ENCODE data around the gene ZNF32. TPM values are rescaled to one million over a fixed set of nuclear protein-coding genes. Genes with fewer than 3 reads are reported as not detected.
A peak's percentile ranks its signal among the peaks of the same experiment; 100 is the strongest.

ZNF32 gene
- total RNA-seq, 2 experiments from 2014 or later = 16.5 to 18.0 TPM

DNA sequence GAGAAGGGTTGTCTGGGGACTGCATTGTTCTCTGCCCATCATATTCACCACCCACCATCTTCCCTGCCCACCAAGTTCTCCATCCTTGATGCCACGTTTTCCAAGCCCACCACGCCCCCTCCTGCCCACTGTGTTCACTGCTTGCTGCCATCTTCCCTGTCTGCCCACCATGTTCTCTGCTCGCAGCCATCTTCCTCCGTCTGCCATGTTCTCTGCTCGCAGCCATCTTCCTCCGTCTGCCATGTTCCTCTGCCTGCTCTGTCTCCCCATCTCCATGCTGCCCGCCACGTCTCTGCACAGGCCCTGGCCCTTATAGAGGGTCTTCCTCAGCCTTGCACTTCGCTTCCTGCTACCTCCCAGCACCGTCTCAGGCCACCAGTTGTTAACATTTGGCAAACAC, 30.0 kb upstream of the ZNF32 start:
- ChIA-PET CTCF (no interaction called here), POLR2A (no interaction called here)
- H3K4me1 Mint-ChIP-seq (ENCODE audit: low read depth) = no peaks in the 10 kb centered on the region
- DNase-seq (no peak), ATAC-seq (no peak)
- no peaks in the 10 kb centered on the region for H3K9me3 Mint-ChIP-seq (ENCODE audit: insufficient read depth)
- no peaks in the 10 kb centered on the region for H3K36me3 Mint-ChIP-seq (ENCODE audit: low read depth)
- H3K27ac Mint-ChIP-seq = no peak overlapping the region
- no peak overlapping the region for H3K4me3 Mint-ChIP-seq
- peaks cover 27% of the 10 kb centered on the region for H3K27me3 Mint-ChIP-seq (ENCODE audit: low read depth)

DNA sequence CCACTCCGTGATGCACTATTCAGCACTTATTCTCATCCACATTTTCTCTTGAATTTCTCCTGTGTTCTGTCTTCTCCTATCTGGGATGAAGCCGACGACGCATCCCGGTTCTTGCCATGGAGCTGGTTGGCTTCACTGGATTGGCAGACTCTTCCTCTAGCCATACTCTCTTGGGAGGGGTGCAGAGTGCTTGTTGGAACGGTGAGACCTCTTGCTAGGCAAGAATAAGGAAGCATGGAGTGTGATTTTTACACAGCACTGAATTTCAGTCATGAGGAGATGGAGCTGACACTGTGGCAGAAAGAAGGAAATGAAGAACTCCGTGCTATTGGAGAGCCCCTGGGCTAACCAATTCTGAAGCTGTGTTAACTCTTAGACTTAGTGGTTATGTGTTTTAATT, 28.2 kb upstream of the ZNF32 start:
- Mint-ChIP-seq H3K9me3 (ENCODE audit: insufficient read depth) (no peaks in the 10 kb centered on the region), H3K4me3 (no peak overlapping the region), H3K27ac (no peak overlapping the region), H3K27me3 (ENCODE audit: low read depth) (peaks cover 20% of the 10 kb centered on the region), H3K4me1 (ENCODE audit: low read depth) (no peaks in the 10 kb centered on the region), H3K36me3 (ENCODE audit: low read depth) (no peaks in the 10 kb centered on the region)
- ChIA-PET CTCF (interaction anchor here (1.0 kb wide), 2 partner anchors 9 to 13 kb away, joined by 3 to 4 read pairs; no protein-coding TSS in a partner anchor), POLR2A (no interaction called here)
- DNase-seq (no peak), ATAC-seq (no peak)

DNA sequence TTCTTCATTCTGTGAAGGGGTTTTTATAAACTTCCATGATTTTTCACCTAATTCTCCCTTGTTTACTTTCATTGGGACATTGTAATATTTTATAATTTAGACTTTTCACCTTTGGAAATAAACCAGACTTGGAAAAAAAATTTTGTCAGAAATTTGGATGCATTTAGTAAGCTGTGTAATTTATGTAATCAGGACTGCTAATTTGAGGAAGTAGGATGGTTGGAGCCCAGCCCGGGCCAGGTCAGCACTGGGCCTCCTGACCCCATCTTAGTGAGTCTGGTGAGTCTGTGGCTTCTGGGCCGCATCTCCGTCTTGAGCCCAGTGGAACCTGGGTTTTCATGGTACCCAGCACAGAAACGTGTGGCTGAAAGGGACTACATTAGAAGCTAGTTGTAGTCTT, 27.6 kb upstream of the ZNF32 start:
- ChIA-PET POLR2A (no interaction called here), CTCF (interaction anchor here (1.0 kb wide), 2 partner anchors 9 to 14 kb away, joined by 3 to 4 read pairs; no protein-coding TSS in a partner anchor)
- Mint-ChIP-seq H3K4me1 (ENCODE audit: low read depth) (no peaks in the 10 kb centered on the region), H3K9me3 (ENCODE audit: insufficient read depth) (no peaks in the 10 kb centered on the region), H3K36me3 (ENCODE audit: low read depth) (no peaks in the 10 kb centered on the region), H3K4me3 (no peak overlapping the region), H3K27ac (no peak overlapping the region), H3K27me3 (ENCODE audit: low read depth) (peaks cover 22% of the 10 kb centered on the region)
- no peak for DNase-seq
- ATAC-seq = no peak

- Mint-ChIP-seq H3K36me3 (ENCODE audit: low read depth) (no peaks in the 10 kb centered on the region), H3K9me3 (ENCODE audit: insufficient read depth) (no peaks in the 10 kb centered on the region), H3K4me1 (ENCODE audit: low read depth) (no peaks in the 10 kb centered on the region), H3K4me3 (no peak overlapping the region), H3K27ac (no peak overlapping the region), H3K27me3 (ENCODE audit: low read depth) (peaks cover 23% of the 10 kb centered on the region)
- no peak for ATAC-seq
- ChIA-PET POLR2A (interaction anchor here (0.7 kb wide), 1 partner anchor 712 kb away, joined by 4 read pairs; no protein-coding TSS in a partner anchor), CTCF (interaction anchor here (1.3 to 1.9 kb wide), 2 partner anchors 8 to 15 kb away, joined by 6 to 8 read pairs; no protein-coding TSS in a partner anchor)
- DNase-seq = no peak
These were observed 26.0 kb upstream of the ZNF32 start for GRCh38 chr10:43674553-43675210.

DNA sequence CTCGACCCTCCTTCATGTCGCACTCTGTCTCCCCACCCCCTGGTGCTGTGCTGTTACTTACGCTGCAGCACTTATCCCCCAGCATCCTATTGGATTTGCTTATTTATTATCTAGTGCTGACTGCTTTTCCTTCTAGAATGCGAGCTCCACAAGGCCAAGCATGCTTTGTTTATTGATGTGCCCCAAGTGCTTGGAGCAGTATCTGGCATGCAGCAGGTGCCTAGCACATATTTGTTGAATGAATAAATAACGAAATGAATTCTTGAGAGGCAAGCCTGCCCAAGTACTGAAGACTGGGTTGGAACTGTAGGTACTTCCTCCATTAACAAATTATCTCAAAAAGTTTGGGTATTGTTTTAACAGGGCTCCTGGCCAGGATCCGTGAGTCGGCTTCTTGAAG, 24.8 kb upstream of the ZNF32 start:
- Mint-ChIP-seq H3K27ac (no peak overlapping the region), H3K4me1 (ENCODE audit: low read depth) (no peaks in the 10 kb centered on the region), H3K9me3 (ENCODE audit: insufficient read depth) (no peaks in the 10 kb centered on the region), H3K36me3 (ENCODE audit: low read depth) (no peaks in the 10 kb centered on the region), H3K27me3 (ENCODE audit: low read depth) (peaks cover 23% of the 10 kb centered on the region), H3K4me3 (no peak overlapping the region)
- CTCF ChIA-PET = interaction anchor here (1.3 to 1.9 kb wide), 2 partner anchors 9 to 16 kb away, joined by 6 to 8 read pairs; no protein-coding TSS in a partner anchor
- ATAC-seq (no peak), DNase-seq (no peak)
- POLR2A ChIA-PET = no interaction called here

DNA sequence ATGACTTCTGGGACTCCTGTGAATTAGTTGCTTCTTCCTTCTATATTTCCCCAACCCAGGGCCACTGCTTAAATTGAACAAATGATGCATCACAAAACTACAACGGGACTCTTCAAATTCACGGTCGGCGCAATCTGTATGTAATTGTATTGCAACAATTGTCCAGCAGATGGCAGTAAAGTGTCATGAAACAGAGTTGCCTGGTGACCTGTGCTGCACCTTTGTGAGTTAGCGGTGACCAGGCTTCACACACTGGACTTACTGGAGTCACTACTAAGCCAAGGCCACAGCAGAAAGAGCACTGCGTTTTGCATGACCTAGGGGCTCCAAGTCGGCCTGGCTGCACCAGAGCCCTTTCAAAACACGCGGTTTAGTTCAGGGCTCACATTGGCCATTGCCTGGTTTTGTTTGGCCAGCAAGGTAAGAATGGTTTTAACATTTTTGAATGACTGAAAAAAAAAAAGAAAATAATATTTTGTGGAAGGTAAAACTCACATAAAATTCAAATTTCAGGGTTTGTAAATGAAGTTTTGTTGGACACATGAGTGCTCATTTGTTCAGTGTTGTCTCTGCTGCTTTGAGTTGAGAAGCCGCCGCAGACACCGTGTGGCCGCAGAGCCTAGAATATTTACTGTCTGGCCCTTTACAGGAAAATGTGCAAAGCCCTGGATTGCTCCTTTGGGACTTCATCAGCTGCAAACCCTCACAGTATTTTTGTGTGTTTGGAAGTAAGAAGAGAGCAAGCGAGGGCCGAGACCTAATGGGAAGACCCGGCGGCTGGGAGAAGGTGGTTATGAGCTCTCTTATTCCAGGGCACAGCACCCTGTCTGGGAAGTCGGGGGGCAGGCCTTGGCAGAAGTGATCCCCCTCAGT, 23.2 kb upstream of the ZNF32 start:
- ChIA-PET CTCF (interaction anchor here (1.0 to 1.7 kb wide), 3 partner anchors 11 to 714 kb away, joined by 6 to 9 read pairs (median 7); no protein-coding TSS in a partner anchor), POLR2A (no interaction called here)
- DNase-seq (peak; percentile 67), ATAC-seq (peak; percentile 76)
- Mint-ChIP-seq H3K4me1 (ENCODE audit: low read depth) (peaks cover 3% of the 10 kb centered on the region), H3K27ac (no peak overlapping the region), H3K36me3 (ENCODE audit: low read depth) (no peaks in the 10 kb centered on the region), H3K27me3 (ENCODE audit: low read depth) (peaks cover 24% of the 10 kb centered on the region), H3K9me3 (ENCODE audit: insufficient read depth) (no peaks in the 10 kb centered on the region), H3K4me3 (no peak overlapping the region)

DNA sequence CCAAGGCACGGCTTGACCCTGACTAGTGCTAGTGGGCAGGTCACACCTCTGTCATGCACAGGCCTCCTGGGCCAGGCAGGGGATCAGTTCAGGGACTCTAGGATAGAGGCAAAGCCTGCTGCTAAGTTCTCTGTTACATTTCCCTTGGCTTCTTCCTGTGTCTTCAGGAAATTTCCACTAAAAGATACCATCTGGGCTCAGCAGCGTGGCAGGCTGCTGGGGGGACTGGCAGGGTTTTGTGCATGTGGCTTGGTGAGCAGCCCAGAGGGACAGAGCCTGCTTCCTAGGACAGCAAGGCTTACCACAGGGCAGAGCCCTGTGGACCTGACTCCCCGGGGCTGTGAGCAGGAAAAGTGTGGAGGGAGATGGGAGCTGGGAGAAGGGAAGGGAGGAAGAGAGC, 20.7 kb upstream of the ZNF32 start:
- Mint-ChIP-seq H3K4me1 (ENCODE audit: low read depth) (peaks cover 12% of the 10 kb centered on the region), H3K27me3 (ENCODE audit: low read depth) (peaks cover 24% of the 10 kb centered on the region), H3K4me3 (no peak overlapping the region), H3K36me3 (ENCODE audit: low read depth) (no peaks in the 10 kb centered on the region), H3K27ac (no peak overlapping the region), H3K9me3 (ENCODE audit: insufficient read depth) (no peaks in the 10 kb centered on the region)
- ChIA-PET CTCF (interaction anchor here (1.4 to 1.8 kb wide), 2 partner anchors 13 to 21 kb away, joined by 3 to 12 read pairs; no protein-coding TSS in a partner anchor), POLR2A (no interaction called here)
- ATAC-seq (no peak), DNase-seq (no peak)

GRCh38 chr10:43667761-43668386, 19.2 kb upstream of the ZNF32 start:
- ChIA-PET POLR2A (no interaction called here), CTCF (no interaction called here)
- ATAC-seq = no peak
- DNase-seq = no peak
- Mint-ChIP-seq H3K27ac (no peak overlapping the region), H3K4me1 (ENCODE audit: low read depth) (peaks cover 12% of the 10 kb centered on the region), H3K9me3 (ENCODE audit: insufficient read depth) (no peaks in the 10 kb centered on the region), H3K36me3 (ENCODE audit: low read depth) (no peaks in the 10 kb centered on the region), H3K27me3 (ENCODE audit: low read depth) (peaks cover 19% of the 10 kb centered on the region), H3K4me3 (no peak overlapping the region)

GRCh38 chr10:43667317-43667731, 18.6 kb upstream of the ZNF32 start:
- H3K27ac Mint-ChIP-seq = no peak overlapping the region
- ATAC-seq = no peak
- H3K9me3 Mint-ChIP-seq (ENCODE audit: insufficient read depth) = no peaks in the 10 kb centered on the region
- peaks cover 12% of the 10 kb centered on the region for H3K4me1 Mint-ChIP-seq (ENCODE audit: low read depth)
- POLR2A ChIA-PET = no interaction called here
- H3K4me3 Mint-ChIP-seq = no peak overlapping the region
- CTCF ChIA-PET = interaction anchor here (1.2 kb wide), 1 partner anchor 718 kb away, joined by 3 read pairs; no protein-coding TSS in a partner anchor
- no peak for DNase-seq
- H3K36me3 Mint-ChIP-seq (ENCODE audit: low read depth) = no peaks in the 10 kb centered on the region
- peaks cover 18% of the 10 kb centered on the region for H3K27me3 Mint-ChIP-seq (ENCODE audit: low read depth)

DNA sequence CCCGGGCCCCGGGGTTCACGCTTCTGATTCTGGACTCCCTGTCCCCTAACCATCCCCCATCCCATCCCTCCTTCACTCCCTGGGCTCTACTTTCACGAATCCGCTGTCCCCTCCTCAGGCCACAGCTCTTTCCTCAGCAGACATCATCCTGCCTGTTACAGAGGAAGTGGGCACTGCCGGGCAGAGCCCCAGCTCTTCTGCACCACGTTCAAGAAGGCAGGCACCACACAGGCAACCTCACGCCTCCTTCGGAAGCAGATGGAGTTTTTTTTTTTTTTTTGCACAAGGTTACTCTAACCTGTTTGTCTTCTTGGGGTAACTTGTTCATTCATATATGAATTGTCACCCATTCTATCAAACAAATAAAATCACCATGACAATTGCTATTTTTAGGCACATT, 17.9 kb upstream of the ZNF32 start:
- Mint-ChIP-seq H3K27ac (no peak overlapping the region), H3K27me3 (ENCODE audit: low read depth) (peaks cover 21% of the 10 kb centered on the region), H3K4me1 (ENCODE audit: low read depth) (peaks cover 12% of the 10 kb centered on the region), H3K4me3 (no peak overlapping the region), H3K36me3 (ENCODE audit: low read depth) (no peaks in the 10 kb centered on the region), H3K9me3 (ENCODE audit: insufficient read depth) (no peaks in the 10 kb centered on the region)
- no peak for ATAC-seq
- CTCF ChIA-PET = interaction anchor here (0.7 to 1.2 kb wide), 3 partner anchors 23 to 889 kb away, joined by 3 to 5 read pairs (median 4); no protein-coding TSS in a partner anchor
- POLR2A ChIA-PET = no interaction called here
- no peak for DNase-seq

- ATAC-seq = no peak
- Mint-ChIP-seq H3K9me3 (ENCODE audit: insufficient read depth) (no peaks in the 10 kb centered on the region), H3K27me3 (ENCODE audit: low read depth) (peaks cover 20% of the 10 kb centered on the region), H3K4me1 (ENCODE audit: low read depth) (peaks cover 12% of the 10 kb centered on the region), H3K4me3 (no peak overlapping the region), H3K27ac (no peak overlapping the region), H3K36me3 (ENCODE audit: low read depth) (no peaks in the 10 kb centered on the region)
- DNase-seq = no peak
- ChIA-PET POLR2A (no interaction called here), CTCF (no interaction called here)
These were observed 16.4 kb upstream of the ZNF32 start for GRCh38 chr10:43665054-43665453.

Measured in activated CD8-positive, alpha-beta T cell treated with anti-CD3 and anti-CD28 coated beads, Interleukin-2, amount 10 ng/mL, durations not matched to agents 7 days and 5 days (primary cell).